Heart right ventricle (tissue), 16 donors: ENCODE data around the gene CCDC182. TPM values are rescaled to one million over a fixed set of nuclear protein-coding genes. Genes with fewer than 3 reads are reported as not detected.

Source experiments
- ATAC-seq, 8 donors: fragments of 200-7000 bp; cut with Tn5 transposase; one replicate each; pipeline ENCODE4 v1.9.1; 2020; ENCODE audit warnings: mild to moderate bottlenecking in 8 of 8, moderate library complexity in 8 of 8, moderate number of reproducible peaks in 1 of 8
- DNase-seq, 2 donors: peaks; one replicate each; pipeline ENCODE4 v3.0.0-alpha.2; 2020
- H3K27ac ChIP-seq, 10 donors: fragments of 200-600 bp; sonication (generic) in 2 of 10; one replicate each; pipeline versions ENCODE4 v1.5.0 to v1.8.0; 2020 to 2022; ENCODE audit warnings: mild to moderate bottlenecking in 3 of 10
- H3K27me3 ChIP-seq, 7 donors: fragments of 200-600 bp; one replicate each; pipeline ENCODE4 v1.8.0; 2021 to 2022; ENCODE audit warnings: mild to moderate bottlenecking in 2 of 7
- H3K36me3 ChIP-seq, 9 donors: fragments of 200-600 bp; sonication (generic) in 1 of 9; one replicate each; pipeline versions ENCODE4 v1.5.0 to v1.8.0; 2020 to 2022; ENCODE audit warnings: mild to moderate bottlenecking in 2 of 9
- H3K4me1 ChIP-seq, 9 donors: fragments of 200-600 bp; sonication (generic) in 1 of 9; one replicate each; pipeline versions ENCODE4 v1.5.0 to v1.8.0; 2020 to 2022; ENCODE audit warnings: mild to moderate bottlenecking in 4 of 9
- H3K4me3 ChIP-seq, 10 donors: fragments of 200-600 bp; sonication (generic) in 2 of 10; one replicate each; pipeline versions ENCODE4 v1.5.0 to v1.8.0; 2020 to 2022; ENCODE audit warnings: mild to moderate bottlenecking in 7 of 10, moderate library complexity in 2 of 10
- H3K9me3 ChIP-seq, 11 donors: fragments of 200-600 bp in 10 of 11; sonication (generic) in 2 of 11; one replicate each; pipeline versions ENCODE4 v1.5.0 to v1.8.0; 2013 to 2022; ENCODE audit warnings: mild to moderate bottlenecking in 2 of 11, control low read depth in 1 of 11, moderate library complexity in 1 of 11
- WGBS, 2 donors: extraction: QIAGEN DNeasy Blood & Tissue Kit; methylation state at CpG; one replicate each; pipeline ENCODE4 v1.1.7; 2013; ENCODE audit warnings: inconsistent platforms in 1 of 2; 5-methylcytosine and 5-hydroxymethylcytosine counted together
- intact Hi-C, 10 donors: fragments of 100-400 bp; cut with DNase I; formaldehyde crosslinking; loops; one replicate each; pipeline versions ENCODE4 v1.11.1 to v1.14.2; 2022
- polyA plus RNA-seq, 2 donors: library from polyadenylated mRNA; stranded (reverse); fragments of 200-250 nt; gene quantifications; one replicate each; pipeline ENCODE4 v1.2.3, GENCODE V29; 2013
- total RNA-seq, 10 donors: library from RNA; stranded (reverse); fragmentation: NEBNext Ultra II Directional in 3 of 10; extraction: Animal tissue kit (Norgen Biotek cat#: 25700) in 3 of 10; gene quantifications; one replicate each; pipeline versions ENCODE4 v1.2.1 to v1.2.4, GENCODE V29; 2021 to 2023
- TF ChIP-seq, protein P1 (sequence below), 9 donors: fragments of 200-600 bp; sonication (generic) in 2 of 9; IDR thresholded peaks; one replicate each; pipeline versions ENCODE4 v1.5.0 to v1.8.0; 2021 to 2022; ENCODE audit warnings: antibody characterized with exemption in 9 of 9, mild to moderate bottlenecking in 5 of 9, moderate library complexity in 1 of 9
- donor health status: Arrhythmogenic right ventricular cardiomyopathy.
- donor health status: ischemic (EF 13 %, LVEDD 7.1; RV severe dilation, severe dysfunction).
- donor health status: healthy with polysubstance abuse.
- donor health status: DM: no; HTN: yes; CAD: no.
- donor health status: DM: no; HTN: no; CAD: no.
- donor health status: ischemic (EF 25% LVEDD 6.9; RV normal size, moderate dysfunction).
- donor health status: ischemic (EF 25% LVEDD 5.7; RV mildly dilated, moderate dysfunction).
- donor health status: healthy.
- donor health status: DM: yes; HTN: yes; CAD: no.
- donor health status: Ischemic cardiomyopathy.
- donor health status: ischemic (EF 35%, LVEDD 5.7; RV mildly dilated, moderate dysfunction).
- donor health status: nonischemic (EF 11% LVEDD 7.7; RV severe dilation, severe dysfunction).
- donor health status: DM: yes; HTN: yes; CAD: no.
- donor health status: PGD.
- donor health status: ischemic (EF 29% LVEDD 5.4; RV normal size, mild dysfunction).
- donor health status: nonischemic (EF 23%, LVEDD 6.1; RV moderate dilation, normal function).

Gene CCDC182
- total and polyA plus RNA-seq, 12 donors = not detected

DNA sequence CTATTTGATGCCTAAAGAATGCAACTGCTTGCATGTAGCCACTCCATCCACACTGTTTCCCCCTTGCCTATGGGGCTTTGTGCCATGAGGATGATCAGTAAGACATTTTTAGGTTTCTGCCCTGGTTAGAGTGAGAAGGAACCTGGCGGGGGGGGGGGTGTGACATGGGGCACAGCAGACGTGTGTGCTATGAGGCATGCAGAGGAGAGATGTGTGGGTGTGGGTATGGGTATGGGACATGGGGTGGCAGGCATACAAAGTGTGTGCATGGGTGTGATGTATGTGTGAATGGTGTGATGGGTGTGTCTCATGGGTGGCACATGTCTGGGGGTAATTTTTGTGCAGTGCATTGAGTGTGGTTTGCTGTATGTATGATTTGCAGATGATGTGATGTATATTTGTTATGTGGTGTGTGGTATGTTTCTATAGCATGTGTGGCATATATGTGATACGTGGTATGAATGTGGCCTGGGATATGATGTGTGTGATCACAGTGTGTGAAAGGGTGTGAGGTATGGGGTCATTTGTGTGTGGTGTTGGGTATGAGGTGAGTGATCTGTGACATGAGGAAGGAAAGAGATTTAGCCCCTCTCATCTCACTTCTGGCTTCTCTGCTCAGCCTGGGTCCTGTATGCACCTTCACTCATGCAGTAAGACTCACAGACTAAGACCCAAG lies 14.9 kb downstream of the CCDC182 start:
- Histone ChIP-seq H3K9me3 (no peaks in the 10 kb centered on the region), H3K4me1 (no peaks in the 10 kb centered on the region), H3K4me3 (no peak overlapping the region), H3K27ac (no peak overlapping the region), H3K27me3 (no peaks in the 10 kb centered on the region), H3K36me3 (no peaks in the 10 kb centered on the region)
- intact Hi-C loops = loop anchor here in 1 of 10 donors (10.0 kb wide), 1 partner anchor 135 kb away; no protein-coding TSS in a partner anchor
- 85 to 87% methylated on average over 3 of the region's 3 CpGs for WGBS, 2 donors
- no peak for DNase-seq
- TF ChIP-seq, protein P1, sequence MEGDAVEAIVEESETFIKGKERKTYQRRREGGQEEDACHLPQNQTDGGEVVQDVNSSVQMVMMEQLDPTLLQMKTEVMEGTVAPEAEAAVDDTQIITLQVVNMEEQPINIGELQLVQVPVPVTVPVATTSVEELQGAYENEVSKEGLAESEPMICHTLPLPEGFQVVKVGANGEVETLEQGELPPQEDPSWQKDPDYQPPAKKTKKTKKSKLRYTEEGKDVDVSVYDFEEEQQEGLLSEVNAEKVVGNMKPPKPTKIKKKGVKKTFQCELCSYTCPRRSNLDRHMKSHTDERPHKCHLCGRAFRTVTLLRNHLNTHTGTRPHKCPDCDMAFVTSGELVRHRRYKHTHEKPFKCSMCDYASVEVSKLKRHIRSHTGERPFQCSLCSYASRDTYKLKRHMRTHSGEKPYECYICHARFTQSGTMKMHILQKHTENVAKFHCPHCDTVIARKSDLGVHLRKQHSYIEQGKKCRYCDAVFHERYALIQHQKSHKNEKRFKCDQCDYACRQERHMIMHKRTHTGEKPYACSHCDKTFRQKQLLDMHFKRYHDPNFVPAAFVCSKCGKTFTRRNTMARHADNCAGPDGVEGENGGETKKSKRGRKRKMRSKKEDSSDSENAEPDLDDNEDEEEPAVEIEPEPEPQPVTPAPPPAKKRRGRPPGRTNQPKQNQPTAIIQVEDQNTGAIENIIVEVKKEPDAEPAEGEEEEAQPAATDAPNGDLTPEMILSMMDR (IDR thresholded peaks at IDR 0.05) = no peak
- no peak for ATAC-seq

DNA sequence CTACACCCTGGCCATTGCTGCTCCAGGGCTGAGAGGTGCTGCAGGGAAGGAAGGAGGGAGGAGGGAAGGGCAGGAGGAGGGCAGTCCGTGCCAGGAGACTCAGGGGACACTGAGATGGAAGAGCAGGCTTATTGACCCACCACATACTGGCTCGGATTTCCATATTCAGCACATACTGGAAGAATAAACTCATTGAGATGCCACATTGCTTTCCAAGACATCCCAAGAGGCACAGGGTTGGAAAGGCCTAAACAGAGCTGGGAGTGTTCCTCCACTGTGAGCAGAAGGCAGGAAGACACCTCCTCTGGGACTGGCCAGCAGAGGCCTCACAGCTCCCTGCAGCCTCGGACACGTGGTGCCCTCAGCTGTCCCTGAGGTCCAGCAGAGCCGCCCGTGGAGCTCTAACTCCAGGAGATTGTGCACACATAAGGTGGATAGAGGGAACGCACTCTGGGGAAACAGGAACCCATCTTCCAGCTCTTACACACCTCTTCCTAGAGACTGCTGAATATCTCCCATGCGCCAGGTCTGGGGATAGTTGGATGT lies 17.4 kb downstream of the CCDC182 start:
- ATAC-seq (no peak), DNase-seq (no peak)
- 70 to 76% methylated on average over 8 of the region's 8 CpGs for WGBS, 2 donors
- intact Hi-C loops = no loop called here
- H3K27ac ChIP-seq = no peak overlapping the region
- H3K4me1 ChIP-seq = peaks cover 0 to 5% (median 0%) of the 10 kb centered on the region in 9 donors
- H3K27me3 ChIP-seq = no peaks in the 10 kb centered on the region
- TF ChIP-seq, protein P1 (IDR thresholded peaks at IDR 0.05) = no peak
- H3K9me3 ChIP-seq = no peaks in the 10 kb centered on the region
- no peaks in the 10 kb centered on the region for H3K36me3 ChIP-seq
- no peak overlapping the region for H3K4me3 ChIP-seq

DNA sequence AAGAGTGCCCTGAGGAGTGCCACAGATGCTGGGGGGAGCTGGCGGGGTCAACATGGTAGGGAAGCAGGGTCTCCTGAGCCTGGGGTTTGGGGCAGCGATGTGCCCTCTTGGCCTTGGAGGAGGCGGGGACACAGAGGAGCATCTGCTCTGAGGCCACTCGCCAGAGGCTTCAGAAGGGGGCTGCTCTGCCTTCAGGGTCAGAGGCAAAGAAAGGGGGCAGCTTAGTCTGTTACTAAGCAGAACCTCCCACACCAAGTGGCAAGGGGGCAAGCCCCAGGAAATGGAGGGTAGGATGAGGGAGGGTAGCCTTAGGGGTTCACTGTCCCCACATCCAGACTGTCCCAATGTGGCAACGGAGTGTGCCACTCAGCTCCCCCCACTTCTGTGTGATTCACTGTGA lies 18.3 kb downstream of the CCDC182 start:
- no peaks in the 10 kb centered on the region for H3K36me3 ChIP-seq
- no peak for DNase-seq
- no peaks in the 10 kb centered on the region for H3K9me3 ChIP-seq
- no peak overlapping the region for H3K27ac ChIP-seq
- peaks cover 0 to 5% (median 0%) of the 10 kb centered on the region in 9 donors for H3K4me1 ChIP-seq
- WGBS, 2 donors = 95% methylated on average over 5 of the region's 5 CpGs
- ATAC-seq = no peak
- no peak overlapping the region for H3K4me3 ChIP-seq
- no peaks in the 10 kb centered on the region for H3K27me3 ChIP-seq
- TF ChIP-seq, protein P1 (IDR thresholded peaks at IDR 0.05) = no peak
- intact Hi-C loops = no loop called here

DNA sequence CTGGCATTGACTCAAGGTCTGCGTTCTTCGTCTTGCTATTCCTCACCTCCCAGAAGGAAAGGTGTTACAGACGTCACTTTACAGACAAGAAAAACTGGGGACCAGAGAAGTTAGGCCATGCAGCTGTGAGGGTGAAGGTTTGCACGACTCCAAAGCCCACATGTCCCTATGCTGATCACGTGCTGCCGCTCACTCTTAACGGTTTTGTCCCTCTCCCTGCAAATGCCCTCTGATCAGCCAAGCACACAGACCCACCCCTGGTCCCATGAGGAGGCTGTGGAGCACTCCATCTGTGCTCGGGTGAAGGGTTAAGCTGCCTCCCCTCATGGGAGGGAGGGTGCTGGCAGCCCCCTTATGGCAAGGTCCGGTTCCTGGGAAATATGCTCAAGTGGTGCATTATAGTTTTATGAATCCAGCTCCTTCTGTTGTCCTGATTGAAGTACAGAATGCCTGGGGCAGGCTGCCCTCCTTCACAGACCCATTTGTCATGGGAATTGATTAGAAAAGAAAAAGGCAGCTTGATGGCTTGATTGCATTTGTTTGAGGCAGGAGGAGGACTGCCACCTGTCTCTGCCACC lies 18.8 kb downstream of the CCDC182 start:
- TF ChIP-seq, protein P1 (IDR thresholded peaks at IDR 0.05) = no peak
- no peaks in the 10 kb centered on the region for H3K9me3 ChIP-seq
- no peak for DNase-seq
- no peaks in the 10 kb centered on the region for H3K27me3 ChIP-seq
- intact Hi-C loops = no loop called here
- peaks cover 0 to 5% (median 0%) of the 10 kb centered on the region in 9 donors for H3K4me1 ChIP-seq
- ATAC-seq = no peak
- no peaks in the 10 kb centered on the region for H3K36me3 ChIP-seq
- no peak overlapping the region for H3K4me3 ChIP-seq
- WGBS, 2 donors = 90 to 91% methylated on average over 9 of the region's 9 CpGs
- H3K27ac ChIP-seq = no peak overlapping the region
